ENCODE data around the gene ANAPC15. TPM values are rescaled to one million over a fixed set of nuclear protein-coding genes. Genes with fewer than 3 reads are reported as not detected.

The ANAPC15 gene
- total and polyA plus RNA-seq, 2 of the 13 experiments (the other 11 are each of a cell fraction or from before 2014, with no cell fraction given), result 18.8 to 25.7 TPM

GRCh38 chr11:72112143-72112977, at the start of gene ANAPC15 (continued):
- TF ChIP-seq ZBTB46 (CRISPR knock-in tag; IDR thresholded peaks at IDR 0.05; ENCODE audit: borderline replicate concordance) (no peak), ZNF580 (CRISPR knock-in tag; IDR thresholded peaks at IDR 0.05; ENCODE audit: borderline replicate concordance, low read depth) (peak; percentile 11; the same call in 1 of the 2 replicates), ZNF207 (IDR thresholded peaks at IDR 0.05; ENCODE audit: borderline replicate concordance) (no peak), ZNF263 (CRISPR knock-in tag; IDR thresholded peaks at IDR 0.05) (0 out of 2 replicates have a peak, but pooled peaks have one; percentile 14), CEBPB (IDR thresholded peaks at IDR 0.05; ENCODE audit: borderline replicate concordance, low read depth, low read length) (0 out of 2 replicates have a peak, but pooled peaks have one; percentile 23), ZNF501 (CRISPR knock-in tag; IDR thresholded peaks at IDR 0.05) (peak; percentile 61; the same call in 1 of the 2 replicates), SP4 (CRISPR knock-in tag; IDR thresholded peaks at IDR 0.05) (peak; percentile 44; the same call in 1 of the 2 replicates), ZFP36L1 (CRISPR knock-in tag; IDR thresholded peaks at IDR 0.05) (0 out of 2 replicates have a peak, but pooled peaks have one; percentile 63), TIGD3 (CRISPR knock-in tag; IDR thresholded peaks at IDR 0.05; ENCODE audit: borderline replicate concordance) (no peak), ZNF790 (CRISPR knock-in tag; IDR thresholded peaks at IDR 0.05; ENCODE audit: borderline replicate concordance) (no peak), RFX3 (CRISPR knock-in tag; IDR thresholded peaks at IDR 0.05) (no peak), HBP1 (CRISPR knock-in tag; IDR thresholded peaks at IDR 0.05; ENCODE audit: low read depth) (peak; percentile 90), MIER2 (CRISPR knock-in tag; IDR thresholded peaks at IDR 0.05) (peak; percentile 73), ZSCAN21 (CRISPR knock-in tag; IDR thresholded peaks at IDR 0.05; ENCODE audit: borderline replicate concordance) (peak; percentile 34; the same call in 1 of the 2 replicates), ZNF709 (CRISPR knock-in tag; IDR thresholded peaks at IDR 0.05) (peak; percentile 60; the same call in 1 of the 2 replicates), IKZF1 (IDR thresholded peaks at IDR 0.05) (no peak), ZNF143 (CRISPR knock-in tag; IDR thresholded peaks at IDR 0.05) (peak; percentile 44), ZNF614 (CRISPR knock-in tag; IDR thresholded peaks at IDR 0.05; ENCODE audit: borderline replicate concordance) (peak; percentile 55; the same call in 1 of the 2 replicates), NFKB2 (CRISPR knock-in tag; IDR thresholded peaks at IDR 0.05; ENCODE audit: borderline replicate concordance) (peak; percentile 75; the same call in 1 of the 2 replicates), NFIC (IDR thresholded peaks at IDR 0.05; ENCODE audit: low read length) (no peak), YEATS4 (CRISPR knock-in tag; IDR thresholded peaks at IDR 0.05; ENCODE audit: borderline replicate concordance) (peak; percentile 47), MAZ (IDR thresholded peaks at IDR 0.05; ENCODE audit: borderline replicate concordance, low read depth, low read length) (0 out of 2 replicates have a peak, but pooled peaks have one; percentile 55), MAZ (CRISPR knock-in tag; IDR thresholded peaks at IDR 0.05; ENCODE audit: low read depth) (peak; percentile 55; the same call in 1 of the 2 replicates)
